SHP77 (cell line): Measurements from ENCODE around the gene DENND5A.
A peak's percentile ranks its signal among the peaks of the same experiment; 100 is the strongest.

ENCODE experiments used
- DNase-seq, 2 experiments: peaks; one replicate each; lab custom pipeline; 2025; lab: John Stamatoyannopoulos, UW

The DENND5A gene

DNA sequence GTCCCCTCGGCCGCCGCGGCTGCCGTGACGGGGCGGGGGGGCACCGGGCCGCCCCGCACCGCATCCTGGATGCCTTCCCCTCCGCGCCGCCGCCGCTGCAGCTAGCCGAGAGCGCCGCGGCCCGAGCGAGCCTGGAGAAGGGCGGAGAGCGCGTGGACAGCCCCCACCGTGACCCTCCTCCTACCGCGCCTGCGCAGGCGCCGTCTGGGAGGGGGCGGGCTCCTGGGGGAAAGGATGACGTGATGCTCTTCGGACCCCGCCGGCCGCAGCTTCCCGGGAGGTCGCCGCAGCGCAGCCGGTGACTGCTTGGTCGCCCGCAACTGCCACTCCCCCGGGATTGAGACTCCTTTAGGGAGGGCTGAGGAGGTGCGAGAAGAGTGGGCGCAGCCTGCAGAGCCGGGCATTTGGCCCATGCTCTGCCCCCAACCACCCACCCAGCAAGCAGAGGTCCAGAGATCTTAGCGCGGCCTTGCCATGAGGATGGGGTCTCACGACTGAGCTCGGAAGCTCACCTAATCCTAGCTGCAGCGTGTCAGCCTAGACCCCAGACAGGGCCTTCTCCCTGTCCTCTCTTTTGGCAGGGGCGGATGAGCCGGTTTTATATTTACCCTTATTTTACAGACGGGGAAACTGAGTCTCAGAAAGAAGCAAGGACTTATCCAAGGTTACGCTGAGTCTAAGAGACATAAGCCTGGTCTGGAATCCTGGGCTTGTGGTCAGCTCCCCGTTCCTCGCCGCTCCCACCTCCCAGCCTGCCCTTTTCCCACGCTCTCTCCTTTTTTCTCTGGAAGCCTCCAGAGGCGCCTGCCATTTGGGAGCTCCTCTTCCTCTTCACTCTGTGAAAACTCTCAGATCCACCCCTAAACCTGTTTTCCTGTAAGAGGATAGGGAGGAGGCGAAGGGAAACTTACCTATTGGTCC is at the start of gene DENND5A:
Gene DENND5A, minus strand, starts transcription at position 140 of the 921 bp plus-strand sequence. CDS start 281 bp downstream, outside the sequence.
- DNase-seq: peak; percentile 16 to 40

DNA sequence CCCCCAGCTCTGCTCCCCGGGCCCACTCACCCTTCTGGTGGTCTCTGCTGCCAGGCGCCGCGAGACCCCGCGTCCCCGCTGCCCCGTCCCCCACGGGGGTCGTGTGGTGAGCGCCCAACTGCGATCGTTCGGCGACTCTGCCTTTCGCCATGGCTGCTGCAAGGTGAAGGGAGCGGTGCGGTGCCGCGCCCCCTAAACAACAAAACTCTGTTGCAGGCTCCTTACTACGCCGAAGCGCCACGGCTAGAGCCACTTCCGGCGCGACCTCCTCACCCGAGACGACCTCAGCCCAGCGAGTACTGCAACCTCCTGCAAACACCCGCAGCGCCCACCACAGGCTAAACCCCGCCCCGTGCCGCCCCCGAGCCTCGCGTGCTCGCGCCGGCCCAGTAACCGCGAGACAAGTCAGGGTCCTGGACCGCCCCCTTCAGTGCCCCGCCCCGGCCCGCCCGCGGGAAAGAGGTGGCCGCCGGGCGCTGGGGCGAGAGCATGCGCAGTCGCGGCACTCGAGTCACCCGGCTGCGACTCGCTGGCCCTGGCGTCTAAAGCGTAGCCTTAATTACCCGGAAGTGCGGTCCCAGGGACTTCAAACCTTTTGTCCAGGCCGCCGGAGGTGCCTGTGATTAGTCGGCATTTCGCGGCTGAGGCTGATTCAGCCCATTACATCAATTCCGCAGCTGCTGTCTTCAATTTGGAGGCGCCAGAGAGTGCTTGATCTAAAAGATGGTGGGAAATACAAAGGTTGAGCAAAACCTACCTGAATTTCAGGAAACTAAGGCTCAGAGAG is 49.3 kb upstream of the DENND5A start, which contains the start of gene TMEM41B:
Gene TMEM41B, minus strand, starts transcription at position 303 of the 787 bp plus-strand sequence. Its CDS starts 152 bp downstream, at position 151.
- DNase-seq: peak; percentile 92 to 95

DNA sequence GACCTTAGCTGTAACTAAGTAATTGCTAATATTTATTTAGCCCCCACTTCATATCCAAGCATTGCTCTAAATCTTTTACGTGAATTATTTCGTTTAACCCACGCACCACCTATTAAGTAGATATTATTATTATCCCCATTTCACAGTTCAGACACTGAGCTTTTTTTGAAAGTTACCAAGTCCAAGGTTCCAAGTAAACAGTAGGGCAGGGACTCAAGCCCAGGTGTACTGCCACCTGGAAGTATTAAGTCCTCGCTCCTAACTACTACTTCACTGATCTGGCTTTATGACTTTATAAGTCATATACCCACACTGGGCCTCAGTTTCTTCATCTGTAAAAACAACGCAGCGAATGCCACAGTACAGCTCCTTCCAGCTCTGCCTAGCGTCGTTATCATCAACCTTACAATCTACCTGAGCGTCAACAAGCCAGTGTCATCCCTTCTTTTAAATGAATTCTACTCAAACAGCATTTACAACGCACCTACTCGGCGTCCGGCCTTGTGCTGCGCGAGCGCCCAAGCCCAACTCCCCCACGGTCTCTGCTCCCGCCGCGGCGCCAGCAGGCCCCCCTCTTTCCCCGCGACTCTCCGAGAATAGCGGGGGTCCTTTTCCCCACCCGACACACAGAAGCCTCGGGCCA is 48.6 kb upstream of the DENND5A start:
- no peak for DNase-seq

DNA sequence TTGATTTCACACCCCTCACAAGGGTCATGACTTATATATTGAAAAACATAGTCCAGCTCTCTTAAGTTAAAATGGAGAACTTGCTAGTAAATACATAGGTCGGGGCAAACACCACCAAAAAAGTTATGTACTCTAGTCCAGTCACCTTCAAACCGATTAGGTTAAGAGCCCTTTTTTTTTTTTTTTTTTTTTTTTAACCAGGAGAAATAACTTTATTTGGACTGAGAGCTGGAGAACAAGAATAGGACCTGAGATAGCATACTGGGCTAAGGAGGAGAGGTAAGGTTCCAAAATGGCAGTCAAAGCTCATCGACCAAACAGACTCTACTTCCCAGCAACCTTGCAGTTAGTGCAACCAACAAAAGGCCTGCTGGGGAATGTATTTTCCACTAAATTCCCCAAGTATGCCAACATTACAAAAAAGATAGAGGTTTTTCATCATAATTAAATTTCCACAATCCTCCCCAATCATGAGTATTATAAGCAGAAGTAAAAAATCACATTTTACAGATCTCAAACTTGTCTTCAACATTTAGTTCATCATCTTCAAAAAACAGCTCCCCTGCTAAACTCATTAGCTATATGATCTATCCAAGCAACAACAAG is 45.4 kb upstream of the DENND5A start:
- no peak for DNase-seq

DNA sequence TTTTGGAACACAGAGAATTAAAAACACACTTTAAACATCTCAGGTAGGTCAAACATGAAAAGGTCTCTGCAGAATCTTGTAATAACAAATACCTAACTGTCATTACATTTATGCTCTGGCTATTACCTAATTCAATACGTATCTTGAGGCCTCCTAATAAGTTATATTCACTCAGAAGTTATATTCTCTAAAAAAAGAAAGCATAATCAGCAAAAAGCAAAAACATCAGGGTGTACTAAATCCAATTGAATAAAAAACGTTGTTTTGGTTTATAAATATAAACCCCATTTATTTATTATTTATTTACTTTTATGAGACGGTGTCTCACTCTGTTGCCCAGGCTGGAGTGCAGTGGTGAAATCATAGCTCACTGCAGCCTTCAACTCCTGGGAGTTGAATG is 39.0 kb upstream of the DENND5A start:
- DNase-seq: no peak

DNA sequence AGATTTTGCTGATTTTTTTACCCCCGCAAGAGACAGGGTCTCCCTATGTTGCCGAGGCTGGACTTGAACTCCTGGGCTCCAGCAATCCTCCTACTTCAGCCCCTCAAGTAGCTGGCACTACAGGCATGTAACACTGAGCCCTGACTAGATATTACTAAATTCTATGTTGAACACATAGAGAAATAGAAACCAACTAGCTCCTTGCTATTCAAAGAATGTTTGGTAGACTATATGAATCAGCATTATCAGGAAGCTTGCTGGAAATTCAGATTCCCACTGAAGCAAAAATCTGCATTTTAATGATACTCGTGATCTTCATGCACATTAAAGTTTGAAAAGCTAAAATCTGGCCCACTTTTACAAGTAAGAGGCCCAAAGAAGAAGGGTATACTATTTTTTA is 37.3 kb upstream of the DENND5A start:
- DNase-seq: no peak

DNA sequence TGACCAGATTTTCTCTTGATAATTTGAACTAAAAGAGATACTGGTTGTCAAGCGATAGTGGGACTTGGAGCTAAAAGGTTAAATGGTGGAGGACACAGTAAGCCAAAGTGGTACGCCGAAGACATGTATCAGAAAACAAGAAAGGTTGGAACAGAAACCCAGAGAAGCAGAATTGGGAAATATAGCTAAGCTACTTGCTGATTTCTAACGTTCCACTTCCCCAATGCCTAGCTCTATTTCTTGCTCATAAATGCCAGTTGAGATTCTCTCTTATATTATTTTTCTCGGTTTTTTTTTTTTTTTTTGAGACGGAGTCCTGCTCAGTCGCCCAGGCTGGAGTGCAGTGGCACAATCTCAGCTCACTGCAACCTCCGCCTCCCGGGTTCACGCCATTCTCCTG is 36.6 kb upstream of the DENND5A start:
- DNase-seq: no peak

DNA sequence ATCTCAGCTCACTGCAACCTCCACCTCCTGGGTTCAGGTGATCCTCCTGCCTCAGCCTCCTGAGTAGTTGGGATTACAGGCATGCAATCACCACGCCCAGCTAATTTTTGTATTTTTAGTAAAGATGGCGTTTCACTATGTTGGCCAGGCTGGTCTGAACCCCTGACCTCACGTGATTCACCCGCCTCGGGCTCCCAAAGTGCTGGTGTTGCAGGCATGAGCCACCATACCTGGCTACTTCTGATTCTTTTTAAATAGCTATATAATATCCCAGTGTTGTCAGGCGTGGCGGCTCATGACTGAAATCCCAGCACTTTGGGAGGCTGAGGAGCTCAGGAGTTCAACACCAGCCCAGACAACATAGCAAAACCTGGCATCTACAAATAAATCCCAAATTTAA is 28.5 kb upstream of the DENND5A start:
- DNase-seq: no peak

DNA sequence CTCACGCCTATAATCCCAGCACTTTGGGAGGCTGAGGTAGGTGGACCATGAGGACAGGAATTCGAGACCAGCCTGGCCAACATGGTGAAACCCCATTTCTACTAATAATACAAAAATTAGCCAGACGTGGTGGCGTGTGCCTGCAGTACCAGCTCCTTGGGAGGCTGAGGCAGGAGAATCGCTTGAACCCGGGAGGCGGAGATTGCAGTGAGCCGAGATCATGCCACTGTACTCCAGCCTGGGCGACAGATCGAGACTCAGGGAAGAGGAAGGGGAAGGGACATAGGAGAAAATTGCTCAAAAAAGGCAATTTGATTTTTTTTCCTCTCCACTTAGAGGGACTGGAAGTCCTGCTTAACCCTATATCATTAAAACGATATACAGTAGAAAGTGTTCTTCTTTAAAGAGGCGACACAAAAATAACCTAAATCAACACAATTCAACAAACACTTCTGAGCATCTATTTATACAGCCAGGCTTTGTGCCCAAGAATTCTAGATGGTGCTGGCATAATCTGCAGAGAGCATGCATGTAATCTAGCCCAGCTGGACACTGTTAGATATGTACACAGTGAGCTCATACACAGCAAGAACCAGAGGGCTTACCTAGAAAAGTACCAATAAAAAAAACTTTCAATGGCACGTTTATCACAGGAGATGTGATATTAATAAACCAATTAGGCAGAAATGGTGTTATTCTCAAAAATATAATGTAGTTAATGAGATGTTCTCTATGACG is 20.9 kb upstream of the DENND5A start:
- no peak for DNase-seq

DNA sequence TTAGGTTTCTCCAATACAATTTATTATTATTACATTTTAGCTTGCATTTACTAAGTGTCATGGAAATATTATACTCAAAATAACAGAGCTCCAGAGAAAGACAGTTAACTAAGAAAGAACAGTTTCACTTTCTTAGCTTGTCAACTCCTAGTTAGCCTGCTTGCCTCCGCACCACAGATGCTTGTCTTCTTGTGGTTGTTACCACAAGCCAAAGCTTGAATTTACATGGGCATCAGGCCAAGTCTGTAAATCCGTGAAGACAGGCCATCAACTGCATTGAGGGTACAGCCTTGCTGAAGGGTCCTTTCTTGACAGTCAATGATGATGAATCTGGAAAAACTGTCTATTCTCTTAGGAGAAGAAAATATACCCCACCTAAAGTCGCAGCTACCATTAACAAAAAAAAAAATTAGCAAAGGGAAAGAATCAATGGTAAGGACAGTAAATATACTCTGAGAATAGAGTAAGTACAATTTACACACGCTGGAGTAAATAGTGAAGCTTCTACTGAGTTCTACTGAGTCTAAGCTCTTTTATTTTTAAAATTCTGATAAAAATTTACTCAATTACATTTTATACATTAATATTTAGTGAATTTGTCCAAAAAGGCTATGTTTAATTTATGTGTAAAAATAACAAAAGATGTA is 15.6 kb upstream of the DENND5A start:
- no peak for DNase-seq

DNA sequence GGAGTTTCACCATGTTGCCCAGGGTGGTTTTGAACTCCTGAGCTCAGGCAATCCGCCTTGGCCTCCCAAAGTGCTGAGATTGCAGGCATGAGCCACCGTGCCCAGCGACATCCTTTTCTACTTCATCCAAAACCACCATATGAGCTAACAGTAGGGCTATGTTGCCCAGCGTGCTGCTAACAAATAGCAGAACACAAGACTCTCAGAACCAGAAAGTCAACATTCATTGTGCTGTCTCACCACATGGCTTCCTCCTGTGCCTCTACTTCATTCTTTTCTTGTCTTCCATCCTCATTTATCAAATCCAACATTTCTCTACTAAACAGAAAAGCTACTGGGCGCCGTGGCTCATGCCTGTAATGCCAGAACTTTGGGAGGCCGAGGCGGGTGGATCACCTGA is 12.0 kb upstream of the DENND5A start:
- DNase-seq: no peak

DNA sequence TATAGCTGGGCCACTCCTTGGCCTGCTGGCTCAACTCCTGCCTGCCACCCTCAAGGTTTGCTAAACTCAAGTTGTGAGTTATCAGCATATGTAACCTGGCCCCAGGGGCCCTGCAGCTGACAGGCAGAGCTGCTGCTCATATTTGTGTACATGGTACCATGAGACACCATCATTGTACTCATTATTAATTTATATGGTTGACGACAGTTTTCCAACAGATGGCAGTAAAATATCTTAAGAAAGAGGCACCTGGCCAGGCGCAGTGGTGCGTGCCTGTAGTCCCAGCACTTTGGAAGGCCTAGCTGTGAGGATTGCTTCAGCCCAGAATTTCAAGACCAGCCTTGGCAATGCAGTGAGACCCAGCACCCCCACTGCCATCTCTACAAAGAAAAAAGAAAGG is 11.4 kb upstream of the DENND5A start:
- no peak for DNase-seq

DNA sequence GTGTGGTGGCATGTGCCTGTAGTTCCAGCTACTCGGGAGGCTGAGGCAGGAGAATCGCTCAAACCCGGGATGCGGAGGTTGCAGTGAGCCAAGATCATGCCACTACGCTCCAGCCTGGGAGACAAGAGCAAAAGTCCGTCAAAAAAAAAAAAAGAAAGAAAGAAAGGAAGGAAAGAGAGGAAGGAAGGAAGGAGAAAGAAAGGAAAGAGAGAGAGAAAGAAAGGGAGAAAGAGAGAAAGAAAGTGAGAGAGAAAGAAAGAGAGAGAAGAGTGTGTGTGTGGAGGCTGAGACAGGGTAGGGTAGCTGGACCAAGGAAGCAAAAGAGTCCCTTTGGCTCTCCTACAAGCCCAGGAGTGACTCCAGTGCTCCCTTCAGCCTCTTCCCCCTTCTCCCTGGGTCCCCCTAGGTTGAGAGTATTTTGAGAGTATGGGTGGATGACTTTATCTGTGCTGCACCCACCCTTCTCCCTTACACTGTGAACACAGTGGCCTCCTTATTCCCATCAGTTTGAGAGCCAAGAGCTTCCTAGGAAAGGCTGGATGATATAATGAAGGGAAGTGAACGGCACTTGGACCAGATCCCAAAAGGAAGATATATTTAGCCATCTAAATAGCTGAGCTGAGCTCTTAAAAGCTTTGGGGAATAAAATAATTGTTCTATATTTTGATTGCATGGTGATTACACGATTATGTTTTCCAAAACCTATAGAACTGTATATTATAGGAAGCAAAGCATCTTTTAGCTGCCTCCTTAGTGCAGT is 9.5 kb upstream of the DENND5A start:
- DNase-seq: no peak

DNA sequence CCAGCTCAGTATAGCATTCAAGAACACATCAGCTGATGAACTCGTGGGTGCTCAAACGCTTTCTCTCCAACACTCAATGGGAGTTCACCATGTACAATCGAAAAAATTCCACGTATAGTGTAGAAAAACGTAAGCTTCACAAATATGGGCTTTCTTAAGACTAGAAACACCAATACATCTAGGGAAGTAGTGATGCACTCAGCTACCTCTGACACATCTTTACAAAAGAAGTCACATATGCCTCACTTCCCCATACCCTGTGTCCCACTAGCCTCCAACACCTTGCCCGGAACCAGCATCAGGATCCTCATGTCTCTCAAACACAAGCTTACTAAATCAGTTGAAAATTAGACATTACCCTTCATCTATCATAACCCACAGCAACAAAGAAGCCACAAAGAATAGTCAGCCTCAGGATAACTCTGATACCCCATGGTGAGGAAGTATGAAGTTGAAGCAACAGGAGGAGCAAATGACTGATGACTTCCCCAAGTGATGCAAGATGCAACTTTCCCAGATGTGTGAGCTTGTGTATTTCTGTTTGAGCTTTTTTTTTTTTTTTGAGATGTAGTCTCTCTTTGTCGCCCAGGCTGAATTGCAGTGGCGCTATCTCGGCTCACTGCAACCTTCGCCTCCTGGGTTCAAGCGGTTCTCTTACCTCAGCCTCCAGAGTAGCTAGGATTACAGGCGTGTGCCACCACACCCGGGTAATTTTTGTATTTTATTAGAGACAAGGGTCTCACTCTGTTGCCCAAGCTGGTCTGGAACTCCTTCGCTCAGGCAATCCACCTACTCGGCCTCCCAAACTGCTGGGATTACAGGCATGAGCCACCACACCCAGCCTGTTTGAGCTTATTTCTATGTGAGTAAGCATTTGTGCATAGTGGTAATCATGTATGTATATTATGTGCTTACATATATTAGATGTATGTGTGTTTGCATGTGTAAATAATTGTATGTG is 8.5 kb upstream of the DENND5A start:
- no peak for DNase-seq

DNA sequence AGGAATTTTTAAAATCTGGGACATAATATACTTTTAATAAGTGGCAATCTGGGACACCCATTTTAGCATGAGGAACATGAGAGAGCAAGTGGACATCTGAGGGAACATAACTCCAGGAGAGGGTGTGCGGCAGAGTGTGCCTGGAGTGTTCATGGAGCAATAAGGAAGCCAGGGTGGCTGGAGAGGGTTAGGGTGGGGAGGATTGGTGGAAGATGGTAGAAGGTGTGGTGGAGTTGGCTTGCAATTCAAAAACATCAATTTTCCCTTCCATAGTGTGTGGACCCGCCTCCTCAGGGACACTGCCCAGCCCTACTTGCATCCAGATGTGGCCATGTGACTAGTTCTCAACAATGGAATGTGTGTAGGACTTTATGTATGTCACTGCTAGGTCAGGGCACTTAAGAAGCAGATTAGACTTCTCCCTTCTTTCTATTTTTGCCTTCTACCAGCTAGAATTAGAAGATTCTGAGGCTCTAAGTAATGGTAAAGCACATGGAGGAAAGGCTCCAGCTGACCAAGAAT is 4.4 kb upstream of the DENND5A start:
- no peak for DNase-seq

DNA sequence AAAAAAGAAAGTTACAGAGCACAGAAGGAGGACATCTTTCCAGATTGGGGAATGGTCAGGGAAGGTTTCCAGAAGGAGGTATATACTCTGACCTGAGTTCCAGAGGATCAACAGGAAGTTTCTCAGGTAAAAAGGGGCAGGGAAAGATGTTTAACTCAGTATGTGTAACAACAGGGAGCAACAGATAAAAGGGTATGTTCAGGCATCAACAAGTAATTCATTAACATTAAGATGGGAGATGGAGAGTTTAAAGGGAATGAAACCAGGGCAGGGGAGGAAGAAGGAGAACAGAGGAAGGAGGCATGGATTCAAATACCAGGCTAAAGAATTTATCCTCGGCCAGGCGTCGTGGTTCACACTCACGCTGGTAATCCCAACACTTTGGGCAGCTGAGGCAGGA is 2.5 kb upstream of the DENND5A start:
- no peak for DNase-seq

DNA sequence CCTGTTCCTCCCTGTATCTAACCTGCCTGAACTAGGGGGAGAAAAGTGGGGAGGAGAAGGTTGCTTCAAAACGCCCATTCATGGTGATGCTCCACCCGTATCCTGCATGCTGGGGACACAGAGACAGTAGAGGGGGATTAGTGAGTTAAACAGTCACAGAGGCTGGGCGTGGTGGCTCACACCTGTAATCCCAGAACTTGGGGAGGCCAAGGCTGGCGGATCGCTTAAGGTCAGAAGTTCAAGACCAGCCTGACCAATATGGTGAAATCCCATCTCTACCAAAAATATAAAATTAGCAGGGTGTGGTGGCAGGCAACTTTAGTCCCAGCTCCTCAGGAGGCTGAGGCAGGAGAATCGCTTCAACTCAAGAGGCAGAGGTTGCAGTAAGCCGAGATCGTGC is 1.8 kb upstream of the DENND5A start:
- no peak for DNase-seq

DNA sequence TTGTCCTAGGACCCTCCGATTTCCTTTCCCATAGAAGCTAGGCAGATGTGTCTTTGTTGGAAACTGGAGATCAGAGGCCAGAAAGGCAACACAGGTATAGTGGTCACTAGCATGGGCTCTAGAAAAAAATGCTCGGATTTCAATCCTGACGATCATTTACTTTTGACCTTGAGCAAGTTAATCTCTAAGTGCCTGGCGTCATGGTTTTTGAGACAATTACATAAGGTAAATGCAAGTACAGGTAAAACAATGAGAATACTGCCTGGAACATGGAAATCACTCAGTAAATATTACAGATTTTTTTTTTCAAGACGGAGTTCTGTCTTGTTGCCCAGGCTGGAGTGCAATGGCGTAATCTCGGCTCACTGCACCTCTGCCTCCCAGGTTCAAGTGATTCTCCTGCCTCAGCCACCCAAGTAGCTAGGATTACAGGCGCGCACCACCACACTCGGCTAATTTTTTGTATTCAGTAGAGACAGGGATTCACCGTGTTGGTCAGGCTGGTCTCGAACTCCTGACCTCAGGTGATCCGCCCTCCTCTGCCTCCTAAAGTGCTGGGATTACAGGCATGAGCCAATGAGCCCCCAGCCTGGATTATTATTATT is 1.1 kb upstream of the DENND5A start:
- DNase-seq: no peak
